ENCODE results near the gene RIPPLY2.

RIPPLY2 gene

GRCh38 chr6:83859410-83860358 is 6.5 kb downstream of the RIPPLY2 start, which contains the start of gene CYB5R4:
CYB5R4 (plus strand) TSS chr6:83859689; CDS start chr6:83859783, 94 bp downstream.
- peak; percentile 54 for TF ChIP-seq CTCF (IDR thresholded peaks at IDR 0.05; ENCODE audit: insufficient read depth, low read depth, low read length, missing control alignments)
- peak; percentile 96 for DNase-seq (ENCODE audit: low read depth)
- H3K4me3 ChIP-seq (ENCODE audit: low read depth, low read length), result peak within 1 kb of the TSS; percentile 75

GRCh38 chr6:83860359-83860755 is 7.2 kb downstream of the RIPPLY2 start:
- DNase-seq (ENCODE audit: low read depth), result no peak
- peak overlapping the region; percentile 75 for H3K4me3 ChIP-seq (ENCODE audit: low read depth, low read length)
- TF ChIP-seq CTCF (IDR thresholded peaks at IDR 0.05; ENCODE audit: insufficient read depth, low read depth, low read length, missing control alignments), result no peak

- no peak for DNase-seq (ENCODE audit: low read depth)
- peak overlapping the region; percentile 75 for H3K4me3 ChIP-seq (ENCODE audit: low read depth, low read length)
- TF ChIP-seq CTCF (IDR thresholded peaks at IDR 0.05; ENCODE audit: insufficient read depth, low read depth, low read length, missing control alignments), result no peak
These were observed 7.8 kb downstream of the RIPPLY2 start for GRCh38 chr6:83860782-83861495.

- no peak for DNase-seq (ENCODE audit: low read depth)
- no peak for TF ChIP-seq CTCF (IDR thresholded peaks at IDR 0.05; ENCODE audit: insufficient read depth, low read depth, low read length, missing control alignments)
- H3K4me3 ChIP-seq (ENCODE audit: low read depth, low read length), result no peak overlapping the region
These were observed 9.8 kb downstream of the RIPPLY2 start for GRCh38 chr6:83862776-83863471.

- no peak for DNase-seq (ENCODE audit: low read depth)
- no peak overlapping the region for H3K4me3 ChIP-seq (ENCODE audit: low read depth, low read length)
- no peak for TF ChIP-seq CTCF (IDR thresholded peaks at IDR 0.05; ENCODE audit: insufficient read depth, low read depth, low read length, missing control alignments)
These were observed 13.9 kb downstream of the RIPPLY2 start for GRCh38 chr6:83867043-83867442.

GRCh38 chr6:83867527-83868161 is 14.5 kb downstream of the RIPPLY2 start:
- peak; percentile 50 for DNase-seq (ENCODE audit: low read depth)
- no peak for TF ChIP-seq CTCF (IDR thresholded peaks at IDR 0.05; ENCODE audit: insufficient read depth, low read depth, low read length, missing control alignments)
- H3K4me3 ChIP-seq (ENCODE audit: low read depth, low read length), result no peak overlapping the region

All from GM12865 (cell line).